Panc1 (cell line): ENCODE measurements around the gene PUSL1. TPM values are rescaled to one million over a fixed set of nuclear protein-coding genes. Genes with fewer than 3 reads are reported as not detected.
A peak's percentile ranks its signal among the peaks of the same experiment; 100 is the strongest.

Experiments
- ATAC-seq: fragments of 200-7000 bp; cut with Tn5 transposase; 2 replicates; pipeline ENCODE4 v1.9.1; 2020; ENCODE audit warnings: mild to moderate bottlenecking, moderate library complexity
- BruUV-seq: library from RNA; stranded (reverse); fragments of 400-500 nt; replicated peaks from 2 replicates; lab custom pipeline; 2021; lab: Mats Ljungman, UMichigan
- CTCF ChIA-PET: fragments of 300-600 bp; sonication (Branson Sonifier 250); formaldehyde crosslinking; loops from one replicate; lab custom pipeline; 2022; ENCODE audit warnings: antibody characterized with exemption; lab: Charles Lee
- POLR2A ChIA-PET: fragments of 300-600 bp; sonication (Branson Sonifier 250); formaldehyde crosslinking; loops from one replicate; lab custom pipeline; 2022; ENCODE audit warnings: antibody characterized with exemption; lab: Charles Lee
- DNase-seq: peaks from one replicate; pipeline ENCODE4 v3.0.0-alpha.2; 2010; ENCODE audit warnings: low read depth, low spot score
- H3K27ac ChIP-seq: 2 replicates; pipeline ENCODE4 v1.5.1; 2011; ENCODE audit warnings: mild to moderate bottlenecking, low read length, inconsistent platforms
- H3K27me3 ChIP-seq: fragments of 200-500 bp; sonication (Bioruptor generic); 2 replicates; pipeline ENCODE4 v1.6.0; 2014; ENCODE audit warnings: low read length, inconsistent platforms; ENCODE audit not compliant: control insufficient read depth, insufficient read depth
- H3K36me3 ChIP-seq: fragments of 200-500 bp; sonication (Bioruptor generic); 2 replicates; pipeline ENCODE4 v1.5.1; 2014; ENCODE audit warnings: inconsistent platforms, mild to moderate bottlenecking, low read length, moderate library complexity; ENCODE audit not compliant: control insufficient read depth, insufficient read depth
- H3K4me1 ChIP-seq: 2 replicates; pipeline ENCODE4 v1.5.1; 2011; ENCODE audit warnings: inconsistent platforms, mild to moderate bottlenecking, low read length, moderate library complexity; ENCODE audit not compliant: control insufficient read depth, insufficient read depth
- H3K4me3 ChIP-seq, 2 experiments: 2 replicates each; pipeline ENCODE4 v1.5.1; 2011 to 2012; ENCODE audit warnings: low read depth in 2 of 2, low read length in 2 of 2, mild to moderate bottlenecking in 2 of 2, inconsistent platforms in 1 of 2, moderate library complexity in 1 of 2
- H3K9me3 ChIP-seq: fragments of 200-500 bp; sonication (Bioruptor generic); 2 replicates; pipeline ENCODE4 v1.5.1; 2014; ENCODE audit warnings: low read depth, mild to moderate bottlenecking, inconsistent platforms, low read length, moderate library complexity; ENCODE audit not compliant: control insufficient read depth, insufficient read depth
- CTCF ChIP-seq: fragments of 450-650 bp; IDR thresholded peaks from 2 replicates; pipeline ENCODE4 v1.5.1; 2017; ENCODE audit warnings: mild to moderate bottlenecking
- POLR2AphosphoS5 ChIP-seq: IDR thresholded peaks from 2 replicates; pipeline ENCODE4 v1.6.1; 2012; ENCODE audit warnings: mild to moderate bottlenecking, low read depth, low read length, moderate library complexity
- REST ChIP-seq, 2 experiments: IDR thresholded peaks; 2 replicates each; pipeline ENCODE4 v1.6.1; 2011 to 2012; ENCODE audit warnings: low read depth in 2 of 2, control low read depth in 1 of 2, low read length in 1 of 2, mild to moderate bottlenecking in 1 of 2, moderate library complexity in 1 of 2; ENCODE audit not compliant: insufficient read depth in 1 of 2
- SIN3A ChIP-seq: IDR thresholded peaks from 2 replicates; pipeline ENCODE4 v1.6.1; 2012; ENCODE audit warnings: low read depth, mild to moderate bottlenecking, low read length, moderate library complexity, borderline replicate concordance; ENCODE audit not compliant: insufficient read depth
- TCF7L2 ChIP-seq: IDR thresholded peaks from 2 replicates; pipeline ENCODE4 v1.6.1; 2011; ENCODE audit warnings: mild to moderate bottlenecking, low read depth, low read length, inconsistent platforms
- in situ Hi-C: cut with HindIII; loops from 2 replicates; pipeline ENCODE4 v1.10.0; 2016; ENCODE audit warnings: low sequenced_read_pairs, low pct_unique_long_range_greater_than_20kb
- intact Hi-C: fragments of 100-400 bp; cut with micrococcal nuclease; formaldehyde crosslinking; loops from one replicate; pipeline ENCODE4 v1.10.0; 2022; ENCODE audit not compliant: unreplicated experiment
- total RNA-seq: library from RNA; stranded (reverse); gene quantifications from one replicate; pipeline ENCODE4 v1.2.1, GENCODE V29; 2021; ENCODE audit not compliant: unreplicated experiment

PUSL1 gene
- total RNA-seq, 1 experiment from 2014 or later, result 46.9 TPM

- TF ChIP-seq TCF7L2, result no peak
These were observed 23.9 kb upstream of the PUSL1 start (continued) for GRCh38 chr1:1284221-1285101.

GRCh38 chr1:1285102-1285571, 23.3 kb upstream of the PUSL1 start:
- peaks cover 18% of the 10 kb centered on the region for H3K4me1 ChIP-seq
- ChIA-PET CTCF (interaction anchor here (0.5 kb wide), 1 partner anchor 107 kb away, joined by 3 read pairs; no protein-coding TSS in a partner anchor), POLR2A (no interaction called here)
- intact Hi-C loops, result no loop called here
- TF ChIP-seq SIN3A (no peak), REST (IDR thresholded peaks at IDR 0.05; ENCODE audit: insufficient read depth in 1 of 2, low read depth in 2 of 2, low read length in 1 of 2) (no peak), TCF7L2 (no peak), POLR2AphosphoS5 (no peak), CTCF (no peak)
- in situ Hi-C loops, result no loop called here
- no peak overlapping the region for H3K27ac ChIP-seq
- no TSS peak for BruUV-seq
- no peak overlapping the region for H3K4me3 ChIP-seq
- H3K9me3 ChIP-seq, result no peaks in the 10 kb centered on the region
- ATAC-seq (peak; percentile 5; the same call in 1 of the 2 replicates), DNase-seq (no peak)
- no peaks in the 10 kb centered on the region for H3K27me3 ChIP-seq
- no peaks in the 10 kb centered on the region for H3K36me3 ChIP-seq

- Histone ChIP-seq H3K4me3 (no peak overlapping the region), H3K27me3 (no peaks in the 10 kb centered on the region), H3K36me3 (no peaks in the 10 kb centered on the region), H3K9me3 (no peaks in the 10 kb centered on the region), H3K27ac (no peak overlapping the region), H3K4me1 (peaks cover 22% of the 10 kb centered on the region)
- DNase-seq, result no peak
- POLR2A ChIA-PET, result no interaction called here
- TF ChIP-seq CTCF (no peak), REST (IDR thresholded peaks at IDR 0.05; ENCODE audit: insufficient read depth in 1 of 2, low read depth in 2 of 2, low read length in 1 of 2) (no peak), SIN3A (no peak), POLR2AphosphoS5 (no peak), TCF7L2 (no peak)
- ATAC-seq, result peak; percentile 14; the same call in 1 of the 2 replicates
- CTCF ChIA-PET, result no interaction called here
- intact Hi-C loops, result no loop called here
- in situ Hi-C loops, result no loop called here
- no TSS peak for BruUV-seq
These were observed 22.6 kb upstream of the PUSL1 start for GRCh38 chr1:1285611-1286311.
